ENCODE data around the gene MLLT3. TPM values are rescaled to one million over a fixed set of nuclear protein-coding genes. Genes with fewer than 3 reads are reported as not detected.

The MLLT3 gene
- total RNA-seq, 2 experiments from 2014 or later, result 112 TPM

- Mint-ChIP-seq H3K4me1 (peaks cover 10% of the 10 kb centered on the region), H3K36me3 (peaks cover 12% of the 10 kb centered on the region), H3K4me3 (no peak overlapping the region), H3K9me3 (peaks cover 11% of the 10 kb centered on the region), H3K27ac (no peak overlapping the region), H3K27me3 (no peaks in the 10 kb centered on the region)
- no peak for ATAC-seq (ENCODE audit: low read depth)
- DNase-seq, result no peak
- POLR2A ChIA-PET, result no interaction called here
Measured at GRCh38 chr9:20303066-20303465, 319.2 kb downstream of the MLLT3 start.

DNA sequence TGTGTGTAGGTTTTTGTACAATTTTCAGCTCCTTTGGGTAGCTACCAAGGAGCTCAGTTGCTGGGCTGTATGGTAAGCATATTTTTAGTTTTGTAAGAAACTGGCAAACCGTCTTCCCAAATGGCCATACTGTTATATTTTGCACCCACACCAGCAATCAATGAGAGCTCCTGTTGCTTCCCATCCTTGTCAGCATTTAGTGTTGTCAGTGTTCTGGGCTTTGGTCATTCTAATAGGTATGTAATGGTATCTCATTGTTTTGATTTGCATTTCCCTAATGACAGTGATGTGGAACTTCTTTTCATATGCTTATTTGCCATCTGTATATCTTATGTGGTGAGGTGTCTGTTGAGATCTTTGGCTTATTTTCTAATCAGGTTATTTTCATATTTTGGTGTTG, 320.1 kb downstream of the MLLT3 start:
- Mint-ChIP-seq H3K9me3 (peaks cover 11% of the 10 kb centered on the region), H3K36me3 (peaks cover 12% of the 10 kb centered on the region), H3K4me3 (no peak overlapping the region), H3K27ac (no peak overlapping the region), H3K27me3 (no peaks in the 10 kb centered on the region), H3K4me1 (peaks cover 9% of the 10 kb centered on the region)
- POLR2A ChIA-PET, result no interaction called here
- ATAC-seq (ENCODE audit: low read depth) (no peak), DNase-seq (no peak)

DNA sequence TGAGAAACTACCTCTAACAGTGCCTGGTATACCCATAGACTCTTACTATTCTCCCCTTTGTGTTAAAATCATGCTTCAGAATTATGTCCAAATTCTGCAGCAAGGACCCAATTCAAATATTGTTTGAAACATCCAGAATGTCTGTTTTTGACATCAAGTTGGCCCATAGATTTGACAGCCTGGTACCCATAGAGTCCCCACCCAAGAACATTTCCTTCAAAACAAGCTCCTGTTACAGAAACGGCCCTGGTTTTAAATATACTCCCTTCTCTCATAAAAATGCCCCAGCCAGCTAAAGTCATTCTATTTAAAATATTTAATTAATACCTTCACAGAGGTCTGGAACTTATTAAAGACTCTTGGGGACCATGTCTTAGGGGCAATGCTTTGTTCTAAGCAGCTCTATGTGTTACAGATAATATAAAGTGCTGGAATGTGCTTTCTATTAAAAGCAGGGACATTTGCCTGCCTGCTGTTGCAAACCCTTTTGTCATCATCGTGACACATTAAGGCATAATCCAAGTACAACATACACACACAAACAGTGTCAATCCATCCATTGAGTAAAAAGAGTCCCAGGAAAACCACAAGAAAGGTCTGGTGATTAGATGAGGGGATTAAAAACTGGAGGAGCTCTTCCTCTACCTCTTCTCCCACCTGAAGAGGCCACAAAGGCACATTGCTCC, 321.7 kb downstream of the MLLT3 start:
- H3K9me3 Mint-ChIP-seq, result peaks cover 12% of the 10 kb centered on the region
- H3K27ac Mint-ChIP-seq, result no peak overlapping the region
- no peak overlapping the region for H3K4me3 Mint-ChIP-seq
- H3K27me3 Mint-ChIP-seq, result no peaks in the 10 kb centered on the region
- POLR2A ChIA-PET, result interaction anchor here (0.7 kb wide), 1 partner anchor 35 kb away, joined by 3 read pairs; no protein-coding TSS in a partner anchor
- peaks cover 11% of the 10 kb centered on the region for H3K4me1 Mint-ChIP-seq
- no peak for DNase-seq
- peaks cover 10% of the 10 kb centered on the region for H3K36me3 Mint-ChIP-seq
- no peak for ATAC-seq (ENCODE audit: low read depth)

DNA sequence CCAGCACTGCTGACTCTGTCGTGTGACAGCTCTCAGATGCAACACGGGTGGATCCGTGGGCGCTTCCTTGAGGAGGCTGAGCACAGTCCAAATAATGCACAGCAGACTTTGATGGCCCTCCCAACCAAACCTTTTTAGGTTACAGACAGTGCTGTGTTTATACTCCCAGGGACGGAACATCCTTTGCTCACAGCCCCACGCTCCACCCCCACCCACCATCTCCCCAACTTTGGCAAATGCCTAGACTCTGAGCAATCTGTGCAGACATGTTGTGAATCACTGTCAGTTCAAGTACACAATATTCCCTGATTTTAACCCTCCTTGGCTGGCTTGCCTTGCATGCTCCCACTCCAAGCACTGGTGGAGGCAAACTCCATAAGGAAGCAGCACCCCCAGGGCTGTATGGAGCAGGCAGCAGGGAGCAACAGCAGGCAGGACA, 324.6 kb downstream of the MLLT3 start:
- Mint-ChIP-seq H3K27ac (no peak overlapping the region), H3K36me3 (peaks cover 26% of the 10 kb centered on the region), H3K4me1 (peaks cover 11% of the 10 kb centered on the region), H3K9me3 (peaks cover 19% of the 10 kb centered on the region), H3K27me3 (no peaks in the 10 kb centered on the region), H3K4me3 (no peak overlapping the region)
- DNase-seq (no peak), ATAC-seq (ENCODE audit: low read depth) (no peak)
- POLR2A ChIA-PET, result no interaction called here

DNA sequence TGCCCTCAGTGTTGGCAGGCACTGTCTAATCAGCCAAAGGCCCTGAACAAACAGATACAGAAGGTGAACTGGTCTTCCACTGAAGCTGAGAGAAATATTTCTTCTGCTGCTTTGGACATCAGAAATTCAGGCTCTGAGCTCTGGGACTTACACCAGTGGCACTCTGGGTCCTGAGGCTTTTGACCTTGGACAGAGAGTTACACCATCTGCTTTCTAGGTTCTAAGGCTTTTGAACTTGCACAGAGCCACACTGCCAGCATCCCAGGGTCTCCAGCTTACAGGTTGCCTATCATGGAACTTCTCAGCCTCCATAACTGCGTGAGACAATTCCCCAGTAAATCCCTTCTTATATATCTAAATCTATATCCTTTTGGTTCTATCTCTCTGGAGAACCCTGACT, 326.7 kb downstream of the MLLT3 start:
- POLR2A ChIA-PET, result no interaction called here
- no peak overlapping the region for H3K4me3 Mint-ChIP-seq

GRCh38 chr9:20294046-20294750, 328.1 kb downstream of the MLLT3 start:
- H3K9me3 Mint-ChIP-seq, result peaks cover 24% of the 10 kb centered on the region
- H3K36me3 Mint-ChIP-seq, result peaks cover 40% of the 10 kb centered on the region
- POLR2A ChIA-PET, result no interaction called here
- DNase-seq (no peak), ATAC-seq (ENCODE audit: low read depth) (no peak)
- H3K4me1 Mint-ChIP-seq, result peaks cover 8% of the 10 kb centered on the region
- no peak overlapping the region for H3K4me3 Mint-ChIP-seq
- H3K27ac Mint-ChIP-seq, result no peak overlapping the region
- no peaks in the 10 kb centered on the region for H3K27me3 Mint-ChIP-seq

More for the DNA sequence above, 326.7 kb downstream of the MLLT3 start:
- peaks cover 22% of the 10 kb centered on the region for H3K9me3 Mint-ChIP-seq
- no peak overlapping the region for H3K27ac Mint-ChIP-seq
- no peak for ATAC-seq (ENCODE audit: low read depth)
- H3K36me3 Mint-ChIP-seq, result peaks cover 32% of the 10 kb centered on the region
- no peak for DNase-seq
- H3K4me1 Mint-ChIP-seq, result peaks cover 7% of the 10 kb centered on the region
- no peaks in the 10 kb centered on the region for H3K27me3 Mint-ChIP-seq

GRCh38 chr9:20292002-20292401, 330.3 kb downstream of the MLLT3 start:
- peaks cover 49% of the 10 kb centered on the region for H3K36me3 Mint-ChIP-seq
- POLR2A ChIA-PET, result no interaction called here

More at GRCh38 chr9:20292002-20292401, 330.3 kb downstream of the MLLT3 start:
- ATAC-seq (ENCODE audit: low read depth) (no peak), DNase-seq (no peak)
- H3K27me3 Mint-ChIP-seq, result no peaks in the 10 kb centered on the region
- H3K4me1 Mint-ChIP-seq, result peaks cover 13% of the 10 kb centered on the region
- no peak overlapping the region for H3K27ac Mint-ChIP-seq
- no peak overlapping the region for H3K4me3 Mint-ChIP-seq
- peaks cover 21% of the 10 kb centered on the region for H3K9me3 Mint-ChIP-seq

Small RNAs within 50 kb of the gene (microRNA-seq; reads per million reads assigned to microRNA genes)
- gene MIR4473, result 47.7 reads per million, percentile 45 among the genes with 10 or more reads in this experiment
- 12.6 reads per million, percentile 19 among the genes with 10 or more reads in this experiment for gene MIR4474

Other genes with a start within 250 kb of the MLLT3 start
- gene FOCAD, start 61.8 kb upstream of the MLLT3 start, total RNA-seq, result 10 to 100 TPM; 21.2 to 28.3 TPM

Measured in activated naive CD8-positive, alpha-beta T cell treated with anti-CD3 and anti-CD28 coated beads, Interleukin-2, amount 10 ng/mL, durations not matched to agents 7 days and 5 days (primary cell).